Astrocyte of the cerebellum (primary cell): ENCODE data around the gene NRCAM.

Source experiments
- DNase-seq: peaks from one replicate; pipeline ENCODE4 v3.0.0-alpha.2; 2011; ENCODE audit warnings: low read depth
- H3K4me3 ChIP-seq: 2 replicates; pipeline ENCODE4 v1.5.1; 2011; ENCODE audit warnings: mild to moderate bottlenecking, low read depth, low read length, moderate library complexity
- in situ Hi-C: cut with HindIII; loops from 2 replicates; pipeline ENCODE4 v1.10.0; 2017; ENCODE audit warnings: low sequenced_read_pairs
- TF ChIP-seq, protein P1 (sequence below): IDR thresholded peaks from 2 replicates; pipeline ENCODE4 v1.5.1; 2012; ENCODE audit warnings: low read length, low read depth, moderate library complexity, mild to moderate bottlenecking; ENCODE audit errors: missing control alignments

NRCAM gene

DNA sequence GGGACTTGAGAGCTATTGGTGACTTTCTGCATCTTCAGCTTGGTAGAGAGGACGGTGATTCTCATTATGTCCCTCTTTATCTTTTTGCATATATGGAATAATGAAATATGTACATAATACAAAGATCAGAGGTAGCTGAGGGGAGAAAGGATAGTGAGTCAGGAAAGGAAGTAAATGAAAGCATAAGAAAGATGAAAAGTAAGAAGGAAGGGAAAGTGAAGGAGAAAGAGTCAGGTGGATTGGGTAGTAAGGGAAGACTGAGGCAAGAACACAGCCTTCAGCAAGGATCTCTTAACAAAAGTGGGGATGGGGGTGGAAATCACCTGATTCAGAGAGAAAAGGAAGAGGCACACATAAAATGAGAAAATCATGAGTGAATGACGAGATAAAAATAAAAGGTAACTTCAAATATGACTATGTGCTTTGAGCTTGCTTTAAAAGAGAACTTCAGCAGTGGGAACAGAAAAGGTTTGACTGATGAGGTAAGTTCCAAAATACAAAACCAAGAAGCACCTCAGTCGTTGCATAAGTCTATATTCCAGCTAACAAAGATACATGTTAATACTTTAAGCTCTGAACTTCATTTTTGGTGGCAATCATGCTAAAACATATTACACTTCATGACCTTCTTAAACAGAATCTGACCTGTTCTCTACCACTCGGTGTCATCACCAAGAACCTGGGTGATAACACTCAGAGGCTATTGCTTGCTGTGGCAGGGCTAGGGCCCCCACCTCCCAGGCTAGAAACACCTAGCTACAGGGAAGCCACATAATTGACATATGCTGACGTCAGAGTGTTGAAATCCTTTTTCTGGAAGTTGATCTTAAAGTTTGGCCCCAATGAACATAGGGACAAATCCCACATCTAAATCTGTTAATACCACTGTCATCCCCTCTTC, 32.9 kb downstream of the NRCAM start:
- TF ChIP-seq, protein P1, sequence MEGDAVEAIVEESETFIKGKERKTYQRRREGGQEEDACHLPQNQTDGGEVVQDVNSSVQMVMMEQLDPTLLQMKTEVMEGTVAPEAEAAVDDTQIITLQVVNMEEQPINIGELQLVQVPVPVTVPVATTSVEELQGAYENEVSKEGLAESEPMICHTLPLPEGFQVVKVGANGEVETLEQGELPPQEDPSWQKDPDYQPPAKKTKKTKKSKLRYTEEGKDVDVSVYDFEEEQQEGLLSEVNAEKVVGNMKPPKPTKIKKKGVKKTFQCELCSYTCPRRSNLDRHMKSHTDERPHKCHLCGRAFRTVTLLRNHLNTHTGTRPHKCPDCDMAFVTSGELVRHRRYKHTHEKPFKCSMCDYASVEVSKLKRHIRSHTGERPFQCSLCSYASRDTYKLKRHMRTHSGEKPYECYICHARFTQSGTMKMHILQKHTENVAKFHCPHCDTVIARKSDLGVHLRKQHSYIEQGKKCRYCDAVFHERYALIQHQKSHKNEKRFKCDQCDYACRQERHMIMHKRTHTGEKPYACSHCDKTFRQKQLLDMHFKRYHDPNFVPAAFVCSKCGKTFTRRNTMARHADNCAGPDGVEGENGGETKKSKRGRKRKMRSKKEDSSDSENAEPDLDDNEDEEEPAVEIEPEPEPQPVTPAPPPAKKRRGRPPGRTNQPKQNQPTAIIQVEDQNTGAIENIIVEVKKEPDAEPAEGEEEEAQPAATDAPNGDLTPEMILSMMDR: no peak
- in situ Hi-C loops: no loop called here
- no peak for DNase-seq
- H3K4me3 ChIP-seq: no peak overlapping the region

DNA sequence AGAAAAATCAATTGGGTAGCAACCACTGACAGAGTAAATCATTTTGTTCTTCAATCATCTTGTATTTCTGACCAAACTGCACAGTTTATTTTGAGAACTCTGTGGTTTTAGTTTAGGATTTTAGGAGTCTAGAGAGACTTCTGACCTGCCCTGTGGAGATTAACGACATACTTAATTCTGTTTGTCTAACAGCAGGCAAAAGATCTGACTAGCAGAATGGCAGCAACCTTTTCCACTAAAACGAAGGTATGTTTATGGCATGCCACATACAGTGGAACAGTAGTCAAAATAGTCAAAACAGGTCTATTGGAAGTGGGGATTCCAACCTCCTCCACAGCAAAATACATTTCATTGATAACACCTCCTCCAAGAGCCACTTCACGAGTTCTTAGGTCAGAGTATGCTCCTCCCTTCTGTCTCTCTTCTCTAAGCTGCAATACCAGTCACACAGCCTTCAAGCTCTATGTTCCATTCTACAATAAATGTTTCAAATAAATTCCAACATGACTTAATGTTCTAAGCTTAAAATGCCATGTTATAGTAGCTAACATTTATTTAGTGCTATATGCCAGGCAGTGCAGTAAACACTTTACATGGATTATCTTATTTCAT, 34.4 kb downstream of the NRCAM start:
- TF ChIP-seq, protein P1: no peak
- in situ Hi-C loops: no loop called here
- no peak overlapping the region for H3K4me3 ChIP-seq
- DNase-seq: no peak

DNA sequence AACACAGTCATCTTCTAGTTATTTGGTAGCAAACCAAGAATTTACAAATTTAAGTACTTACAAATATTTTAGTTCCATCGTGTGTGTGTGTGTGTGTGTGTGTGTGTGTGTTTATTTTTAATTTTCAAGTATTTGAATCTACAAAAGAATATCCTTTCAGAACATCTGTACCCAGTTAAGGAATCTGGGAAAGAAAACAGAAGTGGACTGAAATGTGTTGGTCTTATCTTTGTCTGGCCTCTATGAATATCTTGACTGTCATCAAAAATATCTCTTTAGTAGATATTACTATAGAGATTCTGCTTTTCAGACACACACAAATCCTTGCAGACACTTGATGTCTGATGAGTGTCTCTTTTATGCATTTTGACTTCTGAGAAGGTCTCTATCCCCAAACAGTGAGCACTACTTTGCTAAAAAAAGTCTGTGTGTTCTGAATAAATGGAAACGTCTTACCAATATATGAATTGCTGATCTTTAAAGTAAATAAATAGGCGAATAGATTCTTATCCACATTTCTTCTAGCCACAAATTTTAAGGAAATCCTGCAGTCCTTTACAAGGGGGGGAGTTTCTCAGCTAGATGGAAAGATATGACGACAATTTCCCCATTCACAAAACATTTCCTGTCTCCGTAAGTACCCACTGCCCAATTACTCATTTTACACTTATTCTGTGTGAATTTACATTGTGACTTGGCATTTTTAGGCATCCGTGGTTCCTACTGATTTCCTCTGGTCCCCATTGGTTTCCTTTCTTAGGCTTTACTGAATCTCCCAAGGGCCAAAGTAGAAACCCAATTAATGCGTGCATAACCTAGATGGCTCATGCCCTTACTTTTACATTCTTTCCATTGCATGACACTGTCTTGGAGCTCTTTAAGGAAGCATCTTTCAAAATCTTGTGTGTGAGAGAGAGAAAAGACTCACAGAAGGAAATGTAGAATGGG, 36.0 kb downstream of the NRCAM start:
- in situ Hi-C loops: no loop called here
- TF ChIP-seq, protein P1: no peak
- no peak for DNase-seq
- H3K4me3 ChIP-seq: no peak overlapping the region

DNA sequence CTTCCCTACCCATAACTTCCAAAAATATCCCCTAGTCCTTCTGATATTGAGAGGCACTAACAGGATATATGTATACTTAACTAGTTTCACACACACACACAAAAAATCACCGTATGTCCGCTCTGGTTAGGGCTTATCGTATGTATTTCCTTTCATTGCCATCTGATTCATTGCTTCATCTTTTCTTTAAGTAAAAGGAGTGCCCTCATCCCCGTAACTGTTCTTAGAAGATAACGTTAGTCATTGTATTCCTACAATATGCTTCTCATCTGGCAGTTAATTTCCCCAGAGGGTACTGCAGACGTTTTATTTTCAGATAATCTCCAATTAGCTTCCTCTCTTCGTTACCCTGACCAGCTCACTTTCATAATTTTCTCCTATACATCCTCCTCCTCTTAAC, 37.3 kb downstream of the NRCAM start:
- no peak for DNase-seq
- in situ Hi-C loops: no loop called here
- TF ChIP-seq, protein P1: no peak
- no peak overlapping the region for H3K4me3 ChIP-seq

DNA sequence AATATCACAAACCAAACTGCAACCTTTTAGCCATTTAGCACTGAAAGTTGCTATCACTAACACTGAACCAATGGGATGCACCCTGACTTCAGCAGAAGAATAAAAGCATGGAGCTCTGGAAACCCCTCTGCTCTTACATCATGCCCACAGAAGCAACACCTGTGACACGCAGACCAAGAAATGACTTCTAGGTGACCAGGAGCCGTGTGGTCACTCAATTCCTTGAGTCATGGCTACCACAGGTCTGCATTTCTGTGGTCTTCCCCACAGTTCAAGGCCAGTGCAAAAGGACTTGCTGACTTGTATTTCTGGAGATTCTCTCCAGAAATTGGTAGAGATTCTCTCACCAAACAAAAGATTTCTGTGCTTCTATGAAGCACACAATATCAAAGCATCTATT, 38.3 kb downstream of the NRCAM start:
- TF ChIP-seq, protein P1: no peak
- no peak overlapping the region for H3K4me3 ChIP-seq
- no peak for DNase-seq
- in situ Hi-C loops: no loop called here

DNA sequence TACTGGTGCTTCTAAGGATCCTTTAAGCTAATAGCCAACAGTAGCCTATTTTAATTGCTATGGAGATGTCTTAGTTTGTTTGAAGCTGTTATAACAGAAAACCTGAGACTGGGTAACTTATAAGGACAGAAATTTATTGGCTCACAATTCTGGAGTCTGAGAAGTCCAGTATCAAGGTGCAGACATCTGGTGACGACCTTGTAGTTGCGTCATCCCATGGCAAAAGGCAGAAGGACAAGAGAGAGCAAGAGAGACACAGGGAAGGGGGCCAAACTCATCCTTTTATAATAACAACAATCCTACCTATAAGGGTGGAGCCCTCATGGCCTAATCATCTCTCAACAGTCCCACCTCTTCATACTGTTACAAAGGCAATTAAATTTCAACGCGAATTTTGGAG, 39.1 kb downstream of the NRCAM start:
- TF ChIP-seq, protein P1: no peak
- no peak for DNase-seq
- in situ Hi-C loops: no loop called here

More for the DNA sequence above, 39.1 kb downstream of the NRCAM start:
- H3K4me3 ChIP-seq: no peak overlapping the region
